ENCODE results near the gene ATP5ME.
A peak's percentile ranks its signal among the peaks of the same experiment; 100 is the strongest.

The ATP5ME gene

GRCh38 chr4:667545-667925 lies 6.5 kb downstream of the ATP5ME start:
- no peak for TF ChIP-seq CTCF (IDR thresholded peaks at IDR 0.05)
- H3K4me1 Mint-ChIP-seq = peaks cover 5% of the 10 kb centered on the region
- no peak overlapping the region for H3K4me3 Mint-ChIP-seq
- H3K36me3 Mint-ChIP-seq (ENCODE audit: low read depth) = peaks cover 16% of the 10 kb centered on the region
- H3K27me3 Mint-ChIP-seq (ENCODE audit: low read depth, poor library complexity) = peaks cover 3% of the 10 kb centered on the region
- peak overlapping the region; percentile 76 for H3K27ac Mint-ChIP-seq
- DNase-seq = no peak
- H3K9me3 Mint-ChIP-seq = no peaks in the 10 kb centered on the region

GRCh38 chr4:666822-667544 lies 7.1 kb downstream of the ATP5ME start:
- peaks cover 12% of the 10 kb centered on the region for H3K36me3 Mint-ChIP-seq (ENCODE audit: low read depth)
- H3K4me3 Mint-ChIP-seq = no peak overlapping the region
- H3K4me1 Mint-ChIP-seq = peaks cover 5% of the 10 kb centered on the region
- no peak for DNase-seq
- no peak for TF ChIP-seq CTCF (IDR thresholded peaks at IDR 0.05)
- peaks cover 3% of the 10 kb centered on the region for H3K27me3 Mint-ChIP-seq (ENCODE audit: low read depth, poor library complexity)
- H3K27ac Mint-ChIP-seq = no peak overlapping the region
- H3K9me3 Mint-ChIP-seq = no peaks in the 10 kb centered on the region

- Mint-ChIP-seq H3K27ac (no peak overlapping the region), H3K4me3 (no peak overlapping the region), H3K4me1 (peaks cover 5% of the 10 kb centered on the region), H3K9me3 (no peaks in the 10 kb centered on the region), H3K27me3 (ENCODE audit: low read depth, poor library complexity) (peaks cover 5% of the 10 kb centered on the region), H3K36me3 (ENCODE audit: low read depth) (peaks cover 8% of the 10 kb centered on the region)
- no peak for TF ChIP-seq CTCF (IDR thresholded peaks at IDR 0.05)
- no peak for DNase-seq
Measured at GRCh38 chr4:666436-666810, 7.7 kb downstream of the ATP5ME start.

- peaks cover 7% of the 10 kb centered on the region for H3K36me3 Mint-ChIP-seq (ENCODE audit: low read depth)
- H3K9me3 Mint-ChIP-seq = no peaks in the 10 kb centered on the region
Measured at GRCh38 chr4:665751-666435, 8.2 kb downstream of the ATP5ME start.

GRCh38 chr4:665381-665750 lies 8.7 kb downstream of the ATP5ME start:
- no peak for DNase-seq
- H3K4me3 Mint-ChIP-seq = no peak overlapping the region
- TF ChIP-seq CTCF (IDR thresholded peaks at IDR 0.05) = no peak
- H3K27ac Mint-ChIP-seq = no peak overlapping the region
- peaks cover 11% of the 10 kb centered on the region for H3K27me3 Mint-ChIP-seq (ENCODE audit: low read depth, poor library complexity)
- no peaks in the 10 kb centered on the region for H3K9me3 Mint-ChIP-seq
- peaks cover 8% of the 10 kb centered on the region for H3K36me3 Mint-ChIP-seq (ENCODE audit: low read depth)
- H3K4me1 Mint-ChIP-seq = peaks cover 5% of the 10 kb centered on the region

More at GRCh38 chr4:665751-666435, 8.2 kb downstream of the ATP5ME start:
- H3K27me3 Mint-ChIP-seq (ENCODE audit: low read depth, poor library complexity) = peaks cover 6% of the 10 kb centered on the region
- peaks cover 5% of the 10 kb centered on the region for H3K4me1 Mint-ChIP-seq
- H3K4me3 Mint-ChIP-seq = no peak overlapping the region
- no peak for TF ChIP-seq CTCF (IDR thresholded peaks at IDR 0.05)
- no peak overlapping the region for H3K27ac Mint-ChIP-seq
- DNase-seq = no peak

Data from nephron progenitor cell (in vitro differentiated cells).